Caki2 (cell line): ENCODE results near the gene TXNL4A. TPM values are rescaled to one million over a fixed set of nuclear protein-coding genes. Genes with fewer than 3 reads are reported as not detected.

Source experiments
- DNase-seq: peaks from one replicate; pipeline ENCODE4 v3.0.0-alpha.2; 2015; ENCODE audit warnings: low read depth
- in situ Hi-C: cut with HindIII; loops from 2 replicates; pipeline ENCODE4 v1.10.0; 2016; ENCODE audit warnings: low sequenced_read_pairs, low pct_unique_long_range_greater_than_20kb, mixed read lengths
- total RNA-seq: library from RNA; depleted of rRNA; stranded (reverse); fragments of >200 nt; shearing (Covaris generic); gene quantifications from 2 replicates; pipeline ENCODE4 v1.2.3, GENCODE V29; 2014; ENCODE audit warnings: low replicate concordance; rRNA removed

The TXNL4A gene
- total RNA-seq, 1 experiment from 2014 or later: 120 TPM

GRCh38 chr18:79928563-79928960, 59.8 kb downstream of the TXNL4A start:
- in situ Hi-C loops: no loop called here
- DNase-seq: no peak

GRCh38 chr18:79927607-79928562, 60.5 kb downstream of the TXNL4A start:
- in situ Hi-C loops: no loop called here
- no peak for DNase-seq

GRCh38 chr18:79926715-79927606, 61.4 kb downstream of the TXNL4A start:
- DNase-seq: no peak
- in situ Hi-C loops: no loop called here

GRCh38 chr18:79926306-79926705, 62.1 kb downstream of the TXNL4A start:
- DNase-seq: no peak
- in situ Hi-C loops: no loop called here

- DNase-seq: no peak
- in situ Hi-C loops: no loop called here
These were observed 63.3 kb downstream of the TXNL4A start for GRCh38 chr18:79924814-79925731.

- no peak for DNase-seq
- in situ Hi-C loops: no loop called here
These were observed 64.3 kb downstream of the TXNL4A start for GRCh38 chr18:79923896-79924585.

GRCh38 chr18:79922971-79923411, 65.4 kb downstream of the TXNL4A start:
- in situ Hi-C loops: no loop called here

GRCh38 chr18:79921984-79922965, 66.1 kb downstream of the TXNL4A start:
- DNase-seq: no peak
- in situ Hi-C loops: no loop called here

More at GRCh38 chr18:79922971-79923411, 65.4 kb downstream of the TXNL4A start:
- no peak for DNase-seq

Other genes starting within 250 kb of the TXNL4A start
- gene KCNG2, start 190.6 kb downstream of the TXNL4A start, total RNA-seq: not detected in 2 replicates
- gene SLC66A2, start 36.9 kb downstream of the TXNL4A start, total RNA-seq: 14.4 and 18.0 TPM in 2 replicates
- gene HSBP1L1, start 23.9 kb downstream of the TXNL4A start, total RNA-seq: 7.7 and 20.6 TPM in 2 replicates
- gene RBFA, start 45.9 kb upstream of the TXNL4A start, total RNA-seq: 8.7 and 19.9 TPM in 2 replicates
- gene ADNP2, start 120.7 kb upstream of the TXNL4A start, total RNA-seq: 8.1 and 10.5 TPM in 2 replicates